ENCODE results near the gene RAB20. TPM values are rescaled to one million over a fixed set of nuclear protein-coding genes. Genes with fewer than 3 reads are reported as not detected.
"Not testable (repeated sequence)": the region's sequence is repeated elsewhere in the genome, so short reads cannot be mapped to it uniquely, and the experiment has no call there.

RAB20 gene
- polyA plus RNA-seq, 1 experiment, result 2.2 TPM

- H3K4me3 ChIP-seq (ENCODE audit: low read depth, low read length), result no peak overlapping the region
- TF ChIP-seq CTCF (IDR thresholded peaks at IDR 0.05; ENCODE audit: low read depth, low read length), result no peak
- no peak for DNase-seq (ENCODE audit: low read depth, low spot score)
- peaks cover 3% of the 10 kb centered on the region; the same call in 1 of the 2 replicates for H3K9me3 ChIP-seq (ENCODE audit: control insufficient read depth, insufficient read depth, low read length)
- POLR2A ChIA-PET, result no interaction called here
- H3K27me3 ChIP-seq (ENCODE audit: control insufficient read depth, insufficient read depth, low read length), result no peaks in the 10 kb centered on the region
- H3K27ac ChIP-seq (ENCODE audit: low read depth, low read length), result no peak overlapping the region
- CTCF ChIA-PET, result interaction anchor here (0.6 kb wide), 1 partner anchor 8 kb away, joined by 3 read pairs; no protein-coding TSS in a partner anchor
Observed at GRCh38 chr13:110500341-110500740, 61.2 kb downstream of the RAB20 start.

- TF ChIP-seq CTCF (IDR thresholded peaks at IDR 0.05; ENCODE audit: low read depth, low read length), result no peak
- POLR2A ChIA-PET, result no interaction called here
- Histone ChIP-seq H3K27ac (ENCODE audit: low read depth, low read length) (no peak overlapping the region), H3K27me3 (ENCODE audit: control insufficient read depth, insufficient read depth, low read length) (no peaks in the 10 kb centered on the region), H3K4me3 (ENCODE audit: low read depth, low read length) (no peak overlapping the region), H3K9me3 (ENCODE audit: control insufficient read depth, insufficient read depth, low read length) (peaks cover 3% of the 10 kb centered on the region; the same call in 1 of the 2 replicates)
- DNase-seq (ENCODE audit: low read depth, low spot score), result no peak
- CTCF ChIA-PET, result interaction anchor here (0.6 kb wide), 1 partner anchor 9 kb away, joined by 3 read pairs; no protein-coding TSS in a partner anchor
Observed at GRCh38 chr13:110499621-110500281, 61.8 kb downstream of the RAB20 start.

- Histone ChIP-seq H3K27me3 (ENCODE audit: control insufficient read depth, insufficient read depth, low read length) (no peaks in the 10 kb centered on the region), H3K9me3 (ENCODE audit: control insufficient read depth, insufficient read depth, low read length) (peaks cover 3% of the 10 kb centered on the region; the same call in 1 of the 2 replicates), H3K4me3 (ENCODE audit: low read depth, low read length) (no peak overlapping the region), H3K27ac (ENCODE audit: low read depth, low read length) (no peak overlapping the region)
- no peak for DNase-seq (ENCODE audit: low read depth, low spot score)
- TF ChIP-seq CTCF (IDR thresholded peaks at IDR 0.05; ENCODE audit: low read depth, low read length), result no peak
- CTCF ChIA-PET, result no interaction called here
- POLR2A ChIA-PET, result no interaction called here
Observed at GRCh38 chr13:110498765-110499164, 62.8 kb downstream of the RAB20 start.

- no peak for DNase-seq (ENCODE audit: low read depth, low spot score)
- CTCF ChIA-PET, result no interaction called here
- H3K27me3 ChIP-seq (ENCODE audit: control insufficient read depth, insufficient read depth, low read length), result no peaks in the 10 kb centered on the region
Observed at GRCh38 chr13:110498327-110498726, 63.2 kb downstream of the RAB20 start.

GRCh38 chr13:110497896-110498295 lies 63.6 kb downstream of the RAB20 start:
- CTCF ChIA-PET; H3K4me3 ChIP-seq (ENCODE audit: low read depth, low read length); POLR2A ChIA-PET; H3K27ac ChIP-seq (ENCODE audit: low read depth, low read length); H3K9me3 ChIP-seq (ENCODE audit: control insufficient read depth, insufficient read depth, low read length); H3K27me3 ChIP-seq (ENCODE audit: control insufficient read depth, insufficient read depth, low read length); DNase-seq (ENCODE audit: low read depth, low spot score): not testable (repeated sequence)

More at GRCh38 chr13:110498327-110498726, 63.2 kb downstream of the RAB20 start:
- H3K4me3 ChIP-seq (ENCODE audit: low read depth, low read length), result no peak overlapping the region
- H3K27ac ChIP-seq (ENCODE audit: low read depth, low read length), result no peak overlapping the region
- POLR2A ChIA-PET, result no interaction called here
- no peak for TF ChIP-seq CTCF (IDR thresholded peaks at IDR 0.05; ENCODE audit: low read depth, low read length)
- peaks cover 3% of the 10 kb centered on the region; the same call in 1 of the 2 replicates for H3K9me3 ChIP-seq (ENCODE audit: control insufficient read depth, insufficient read depth, low read length)
